Hepatocyte (in vitro differentiated cells): ENCODE results near the gene PAK1. TPM values are rescaled to one million over a fixed set of nuclear protein-coding genes. Genes with fewer than 3 reads are reported as not detected.

Source experiments
- DNase-seq: peaks from one replicate; pipeline ENCODE4 v3.0.0-alpha.2; 2016; ENCODE audit warnings: low spot score
- H2AFZ ChIP-seq: fragments of 200-600 bp; sonication (generic); 2 replicates; pipeline ENCODE4 v1.6.0; 2016; ENCODE audit warnings: antibody characterized with exemption, mild to moderate bottlenecking
- H3K27ac ChIP-seq: fragments of 200-600 bp; sonication (generic); 2 replicates; pipeline ENCODE4 v1.5.1; 2016; ENCODE audit warnings: mild to moderate bottlenecking
- H3K27me3 ChIP-seq: fragments of 200-600 bp; sonication (generic); 2 replicates; pipeline ENCODE4 v1.6.1; 2016
- H3K36me3 ChIP-seq: fragments of 200-600 bp; sonication (generic); replicated peaks from 2 replicates; pipeline ENCODE4 v1.5.1; 2016; ENCODE audit warnings: low read depth; ENCODE audit not compliant: insufficient read depth
- H3K4me1 ChIP-seq: fragments of 200-600 bp; sonication (generic); 2 replicates; pipeline ENCODE4 v1.5.1; 2016; ENCODE audit warnings: mild to moderate bottlenecking, moderate library complexity; ENCODE audit not compliant: insufficient read depth
- H3K4me2 ChIP-seq: fragments of 200-600 bp; sonication (generic); 2 replicates; pipeline ENCODE4 v1.6.0; 2016
- H3K4me3 ChIP-seq: fragments of 200-600 bp; sonication (generic); 2 replicates; pipeline ENCODE4 v1.5.1; 2016; ENCODE audit warnings: mild to moderate bottlenecking
- H3K79me2 ChIP-seq: fragments of 200-600 bp; sonication (generic); 2 replicates; pipeline ENCODE4 v1.6.0; 2017; ENCODE audit warnings: mild to moderate bottlenecking
- H3K9me2 ChIP-seq: fragments of 200-600 bp; sonication (generic); replicated peaks from 2 replicates; pipeline ENCODE4 v1.6.0; 2017; ENCODE audit warnings: mild to moderate bottlenecking; ENCODE audit not compliant: insufficient read depth
- H3K9me3 ChIP-seq: fragments of 200-600 bp; sonication (generic); 2 replicates; pipeline ENCODE4 v1.5.1; 2016; ENCODE audit warnings: low read depth, mild to moderate bottlenecking
- H4K20me1 ChIP-seq: fragments of 200-600 bp; sonication (generic); 2 replicates; pipeline ENCODE4 v1.6.0; 2016; ENCODE audit warnings: mild to moderate bottlenecking; ENCODE audit not compliant: insufficient read depth, poor library complexity, severe bottlenecking
- EZH2 ChIP-seq: fragments of 200-600 bp; sonication (generic); IDR thresholded peaks from 2 replicates; pipeline ENCODE4 v1.6.1; 2016; ENCODE audit warnings: antibody characterized with exemption, mild to moderate bottlenecking, borderline replicate concordance
- EZH2phosphoT487 ChIP-seq: fragments of 200-600 bp; sonication (generic); IDR thresholded peaks from one replicate; pipeline ENCODE4 v1.6.1; 2018; ENCODE audit warnings: antibody characterized with exemption, mild to moderate bottlenecking, low read depth, moderate library complexity; ENCODE audit not compliant: unreplicated experiment, severe bottlenecking
- WGBS: methylation state at CpG from one replicate; pipeline ENCODE4 v1.1.6; 2016; ENCODE audit warnings: low lambda C conversion rate; ENCODE audit errors: missing lambda C conversion rate; 5-methylcytosine and 5-hydroxymethylcytosine counted together
- polyA plus RNA-seq: library from polyadenylated mRNA; unstranded; fragments of >200 nt; fragmentation: Nextera tagmentation; extraction: Ambion mirVana; gene quantifications from 2 replicates; pipeline ENCODE4 v1.2.1, GENCODE V29; 2016
- total RNA-seq: library from RNA; depleted of rRNA; stranded (reverse); fragments of >200 nt; gene quantifications from 2 replicates; pipeline ENCODE4 v1.2.3, GENCODE V29; 2014
- TF ChIP-seq, protein P1 (sequence below): fragments of 200-600 bp; sonication (generic); IDR thresholded peaks from 2 replicates; pipeline ENCODE4 v1.5.1; 2016; ENCODE audit warnings: antibody characterized with exemption, mild to moderate bottlenecking; ENCODE audit not compliant: poor library complexity

Gene PAK1
- total and polyA plus RNA-seq, 2 experiments from 2014 or later = 30.3 to 62.0 TPM

DNA sequence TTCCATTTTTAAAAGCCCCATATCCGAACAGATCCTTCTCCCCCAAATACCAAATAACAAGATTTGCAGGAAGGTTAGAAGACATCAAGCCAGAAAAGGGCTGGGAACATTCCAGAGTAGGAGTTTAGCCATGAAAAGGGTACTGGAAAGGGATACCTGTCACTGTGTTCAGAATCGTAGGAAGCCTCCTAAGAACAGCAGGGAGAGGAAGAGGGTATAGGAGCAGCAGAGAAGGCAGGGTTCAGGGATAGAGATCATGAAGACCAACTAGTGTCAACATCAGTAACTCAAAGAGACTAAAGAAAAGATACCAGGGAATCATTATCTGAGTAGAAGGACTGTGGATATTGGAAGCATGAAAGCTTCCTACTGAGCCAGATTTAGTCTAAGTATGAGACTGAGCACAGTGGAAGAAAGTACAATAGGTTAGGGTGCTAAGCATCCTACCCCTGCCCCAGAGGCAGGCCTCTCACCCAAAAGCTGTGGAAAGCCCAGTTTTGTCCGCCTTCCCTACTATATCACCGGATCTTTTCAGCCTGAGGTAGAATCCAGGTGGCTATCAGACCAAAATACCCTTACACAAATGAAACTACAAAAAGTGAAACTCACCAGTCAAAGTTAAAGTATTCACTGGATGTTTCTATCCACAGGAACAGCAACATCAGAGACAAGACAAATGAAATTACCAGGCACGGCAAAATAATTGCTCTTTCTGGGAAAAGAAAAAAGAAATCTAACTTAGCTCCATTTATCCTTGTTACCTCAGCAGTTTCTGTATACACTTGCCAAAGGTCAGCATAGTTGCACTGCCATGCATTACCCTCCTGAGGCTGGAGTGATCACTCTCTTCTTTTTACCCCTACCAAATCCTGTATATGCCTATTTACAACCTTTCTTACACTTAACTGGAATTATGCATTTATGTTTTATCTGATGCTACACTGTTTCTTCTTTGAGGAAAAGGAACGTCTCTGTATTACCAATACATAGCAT is 189.1 kb downstream of the PAK1 start:
- TF ChIP-seq EZH2 = no peak
- TF ChIP-seq, protein P1, sequence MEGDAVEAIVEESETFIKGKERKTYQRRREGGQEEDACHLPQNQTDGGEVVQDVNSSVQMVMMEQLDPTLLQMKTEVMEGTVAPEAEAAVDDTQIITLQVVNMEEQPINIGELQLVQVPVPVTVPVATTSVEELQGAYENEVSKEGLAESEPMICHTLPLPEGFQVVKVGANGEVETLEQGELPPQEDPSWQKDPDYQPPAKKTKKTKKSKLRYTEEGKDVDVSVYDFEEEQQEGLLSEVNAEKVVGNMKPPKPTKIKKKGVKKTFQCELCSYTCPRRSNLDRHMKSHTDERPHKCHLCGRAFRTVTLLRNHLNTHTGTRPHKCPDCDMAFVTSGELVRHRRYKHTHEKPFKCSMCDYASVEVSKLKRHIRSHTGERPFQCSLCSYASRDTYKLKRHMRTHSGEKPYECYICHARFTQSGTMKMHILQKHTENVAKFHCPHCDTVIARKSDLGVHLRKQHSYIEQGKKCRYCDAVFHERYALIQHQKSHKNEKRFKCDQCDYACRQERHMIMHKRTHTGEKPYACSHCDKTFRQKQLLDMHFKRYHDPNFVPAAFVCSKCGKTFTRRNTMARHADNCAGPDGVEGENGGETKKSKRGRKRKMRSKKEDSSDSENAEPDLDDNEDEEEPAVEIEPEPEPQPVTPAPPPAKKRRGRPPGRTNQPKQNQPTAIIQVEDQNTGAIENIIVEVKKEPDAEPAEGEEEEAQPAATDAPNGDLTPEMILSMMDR = no peak
- TF ChIP-seq EZH2phosphoT487 = no peak
- no peak overlapping the region for H2AFZ ChIP-seq

DNA sequence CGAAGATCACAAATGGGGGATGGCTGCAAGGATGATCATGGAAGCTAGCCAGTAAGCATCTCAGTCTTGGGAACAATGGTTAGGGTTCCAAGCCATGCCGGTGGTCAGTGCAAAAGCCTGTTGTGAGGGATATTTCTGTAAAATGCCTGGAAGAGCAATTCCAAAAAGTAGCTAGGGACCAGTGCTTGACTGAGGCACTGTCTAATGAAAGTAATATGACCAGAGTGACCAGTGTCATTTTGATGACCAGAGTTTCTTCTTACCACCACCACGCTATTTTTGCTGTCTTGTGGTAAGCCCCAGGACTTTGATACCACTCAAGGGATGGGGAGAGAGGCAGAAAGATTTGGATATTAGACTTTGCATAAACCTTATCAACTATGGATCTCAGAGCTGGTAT is 190.8 kb downstream of the PAK1 start:
- no peak for TF ChIP-seq EZH2phosphoT487
- no peak for TF ChIP-seq EZH2
- TF ChIP-seq, protein P1 = no peak

More for the DNA sequence above, 189.1 kb downstream of the PAK1 start:
- WGBS = 88% methylated on average over 6 of the region's 6 CpGs
- no peak for DNase-seq
- H3K27me3 ChIP-seq = no peaks in the 10 kb centered on the region
- no peak overlapping the region for H3K27ac ChIP-seq
- no peaks in the 10 kb centered on the region for H3K9me3 ChIP-seq
- no peaks in the 10 kb centered on the region for H4K20me1 ChIP-seq
- no peak overlapping the region for H3K4me3 ChIP-seq
- H3K4me2 ChIP-seq = peak overlapping the region; percentile 39
- H3K79me2 ChIP-seq = no peaks in the 10 kb centered on the region
- H3K9me2 ChIP-seq = no peaks in the 10 kb centered on the region
- H3K36me3 ChIP-seq = no peaks in the 10 kb centered on the region
- no peaks in the 10 kb centered on the region for H3K4me1 ChIP-seq

DNA sequence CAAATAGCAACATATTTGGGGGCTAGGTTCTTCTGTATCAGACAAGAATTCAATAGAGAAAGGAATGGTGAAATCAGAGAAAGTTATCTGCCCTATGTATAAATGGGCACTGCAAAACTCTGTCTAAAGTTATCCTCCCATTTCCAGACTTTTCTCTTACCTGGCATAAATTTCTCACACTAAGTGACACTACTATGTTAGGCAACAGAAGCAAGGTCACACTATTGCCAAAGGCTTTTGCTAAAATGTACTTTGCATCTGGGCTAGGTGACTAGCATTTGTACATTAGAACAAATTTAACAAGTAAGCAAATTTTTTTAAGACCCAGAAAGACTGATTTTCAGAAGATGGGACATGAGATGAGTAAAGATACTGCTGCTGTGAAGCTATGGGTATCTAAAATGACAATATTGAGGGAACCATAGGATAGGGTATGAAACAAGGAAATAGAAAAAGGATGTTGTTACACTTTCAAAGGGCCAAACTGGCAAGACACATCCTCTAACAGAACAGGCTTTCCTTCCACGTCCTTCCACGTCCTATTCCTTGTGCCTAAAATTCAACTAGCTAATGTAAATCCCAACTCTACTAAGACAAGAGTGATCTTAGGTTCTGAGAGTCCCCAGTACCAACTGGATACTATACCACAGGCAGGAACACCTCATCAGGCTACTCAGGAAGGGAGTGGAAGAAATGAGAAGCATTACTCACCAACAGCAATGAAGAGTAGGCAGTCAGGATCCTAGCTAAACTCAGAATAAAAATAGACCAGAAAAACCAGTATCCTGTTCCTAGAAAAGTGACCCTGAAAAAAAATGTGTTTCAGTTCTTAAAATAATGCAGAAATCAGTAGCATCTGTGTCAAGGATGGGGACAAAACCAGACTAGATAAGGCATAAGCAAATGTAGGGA is 195.0 kb downstream of the PAK1 start:
- Histone ChIP-seq H3K27ac (no peak overlapping the region), H3K9me2 (no peaks in the 10 kb centered on the region), H3K27me3 (no peaks in the 10 kb centered on the region), H3K79me2 (no peaks in the 10 kb centered on the region), H3K36me3 (no peaks in the 10 kb centered on the region), H2AFZ (no peak overlapping the region), H4K20me1 (no peaks in the 10 kb centered on the region), H3K4me1 (no peaks in the 10 kb centered on the region), H3K9me3 (no peaks in the 10 kb centered on the region), H3K4me2 (no peak overlapping the region), H3K4me3 (no peak overlapping the region)
- 91% methylated on average over 2 of the region's 2 CpGs for WGBS
- TF ChIP-seq, protein P1 = no peak
- TF ChIP-seq EZH2phosphoT487 (no peak), EZH2 (no peak)
- no peak for DNase-seq

More for the DNA sequence above, 190.8 kb downstream of the PAK1 start:
- H3K4me2 ChIP-seq = no peak overlapping the region
- no peak for DNase-seq
- no peaks in the 10 kb centered on the region for H4K20me1 ChIP-seq
- no peaks in the 10 kb centered on the region for H3K36me3 ChIP-seq
- H3K9me3 ChIP-seq = no peaks in the 10 kb centered on the region
- no peaks in the 10 kb centered on the region for H3K27me3 ChIP-seq
- H3K4me3 ChIP-seq = no peak overlapping the region
- H3K27ac ChIP-seq = no peak overlapping the region
- H2AFZ ChIP-seq = no peak overlapping the region
- H3K79me2 ChIP-seq = no peaks in the 10 kb centered on the region
- H3K4me1 ChIP-seq = no peaks in the 10 kb centered on the region
- no peaks in the 10 kb centered on the region for H3K9me2 ChIP-seq
- 91% methylated on average over 3 of the region's 3 CpGs for WGBS
